WTC11 (cell line): ENCODE data around the gene KNSTRN. TPM values are rescaled to one million over a fixed set of nuclear protein-coding genes. Genes with fewer than 3 reads are reported as not detected.
A peak's percentile ranks its signal among the peaks of the same experiment; 100 is the strongest.

Experiments
- ATF2 ChIP-seq: sonication (generic); formaldehyde crosslinking; IDR thresholded peaks from 2 replicates; pipeline ENCODE4 v1.8.1; 2022; ENCODE audit warnings: low read depth, missing genetic modification reagents, borderline replicate concordance
- CREM ChIP-seq: sonication (generic); formaldehyde crosslinking; IDR thresholded peaks from 2 replicates; pipeline ENCODE4 v1.8.1; 2022; ENCODE audit warnings: mild to moderate bottlenecking, missing genetic modification reagents, moderate library complexity
- CTCF ChIP-seq: fragments of 200-600 bp; IDR thresholded peaks from 2 replicates; pipeline ENCODE4 v1.8.0; 2022; ENCODE audit warnings: antibody characterized with exemption
- EMX1 ChIP-seq: fragments of 250-450 bp; sonication (Bioruptor Pico); IDR thresholded peaks from 2 replicates; pipeline ENCODE4 v1.8.0; 2021; ENCODE audit warnings: mild to moderate bottlenecking
- ERG ChIP-seq: fragments of 250-450 bp; sonication (Bioruptor Pico); IDR thresholded peaks from 2 replicates; pipeline ENCODE4 v1.8.0; 2021; ENCODE audit warnings: mild to moderate bottlenecking
- GTF2I ChIP-seq: fragments of 250-450 bp; sonication (Bioruptor Pico); conservative IDR thresholded peaks from 2 replicates; pipeline ENCODE4 v1.4.0; 2021; ENCODE audit warnings: mild to moderate bottlenecking
- HMGXB4 ChIP-seq: sonication (generic); formaldehyde crosslinking; IDR thresholded peaks from 2 replicates; pipeline ENCODE4 v1.8.1; 2023; ENCODE audit warnings: mild to moderate bottlenecking, moderate library complexity, missing genetic modification reagents
- JUN ChIP-seq: sonication (generic); formaldehyde crosslinking; IDR thresholded peaks from 2 replicates; pipeline ENCODE4 v1.8.0; 2023; ENCODE audit warnings: mild to moderate bottlenecking, missing genetic modification reagents
- MLX ChIP-seq: sonication (generic); formaldehyde crosslinking; IDR thresholded peaks from 2 replicates; pipeline ENCODE4 v1.8.1; 2023; ENCODE audit warnings: mild to moderate bottlenecking, missing genetic modification reagents, moderate library complexity
- NFE2L1 ChIP-seq: sonication (generic); formaldehyde crosslinking; IDR thresholded peaks from 2 replicates; pipeline ENCODE4 v1.8.1; 2023; ENCODE audit warnings: missing genetic modification reagents
- NR3C1 ChIP-seq: sonication (generic); formaldehyde crosslinking; conservative IDR thresholded peaks from 2 replicates; pipeline ENCODE4 v1.8.1; 2023; ENCODE audit warnings: low read depth, mild to moderate bottlenecking, missing genetic modification reagents
- OVOL2 ChIP-seq: fragments of 250-450 bp; sonication (Bioruptor Pico); IDR thresholded peaks from 2 replicates; pipeline ENCODE4 v1.9.0; 2021; ENCODE audit warnings: mild to moderate bottlenecking, borderline replicate concordance
- PRRX2 ChIP-seq: fragments of 250-450 bp; sonication (Bioruptor Pico); IDR thresholded peaks from 2 replicates; pipeline ENCODE4 v1.8.0; 2021; ENCODE audit warnings: mild to moderate bottlenecking
- SOX15 ChIP-seq: fragments of 250-450 bp; sonication (Bioruptor Pico); IDR thresholded peaks from 2 replicates; pipeline ENCODE4 v1.9.0; 2021; ENCODE audit warnings: mild to moderate bottlenecking
- TCF7 ChIP-seq: sonication (generic); formaldehyde crosslinking; IDR thresholded peaks from 2 replicates; pipeline ENCODE4 v1.8.0; 2022; ENCODE audit warnings: mild to moderate bottlenecking, low read depth, missing genetic modification reagents, moderate library complexity
- TEAD1 ChIP-seq: sonication (generic); formaldehyde crosslinking; IDR thresholded peaks from 2 replicates; pipeline ENCODE4 v1.8.0; 2022; ENCODE audit warnings: mild to moderate bottlenecking, missing genetic modification reagents
- TP53 ChIP-seq: sonication (generic); formaldehyde crosslinking; IDR thresholded peaks from 2 replicates; pipeline ENCODE4 v1.8.1; 2023; ENCODE audit warnings: mild to moderate bottlenecking, missing genetic modification reagents
- ZNF121 ChIP-seq: sonication (generic); formaldehyde crosslinking; IDR thresholded peaks from 2 replicates; pipeline ENCODE4 v1.8.0; 2023; ENCODE audit warnings: missing genetic modification reagents
- ZNF219 ChIP-seq: sonication (generic); formaldehyde crosslinking; IDR thresholded peaks from 2 replicates; pipeline ENCODE4 v1.8.0; 2023; ENCODE audit warnings: missing genetic modification reagents, mild to moderate bottlenecking, borderline replicate concordance
- ZNF232 ChIP-seq: sonication (generic); formaldehyde crosslinking; IDR thresholded peaks from 2 replicates; pipeline ENCODE4 v1.8.0; 2022; ENCODE audit warnings: mild to moderate bottlenecking, missing genetic modification reagents
- ZNF281 ChIP-seq: sonication (generic); formaldehyde crosslinking; IDR thresholded peaks from 2 replicates; pipeline ENCODE4 v1.8.0; 2023; ENCODE audit warnings: mild to moderate bottlenecking, missing genetic modification reagents
- ZNF317 ChIP-seq: sonication (generic); formaldehyde crosslinking; IDR thresholded peaks from 2 replicates; pipeline ENCODE4 v1.8.1; 2023; ENCODE audit warnings: low read depth, mild to moderate bottlenecking, moderate library complexity, missing genetic modification reagents, borderline replicate concordance
- ZNF396 ChIP-seq: fragments of 250-450 bp; sonication (Bioruptor Pico); IDR thresholded peaks from 2 replicates; pipeline ENCODE4 v1.8.0; 2021; ENCODE audit warnings: mild to moderate bottlenecking, moderate library complexity, borderline replicate concordance
- total RNA-seq: library from RNA; stranded (reverse); gene quantifications from 3 replicates; pipeline ENCODE4 v1.2.3, GENCODE V29; 2021
- TF ChIP-seq, protein P1 (sequence below): sonication (generic); formaldehyde crosslinking; IDR thresholded peaks from 2 replicates; pipeline ENCODE4 v1.8.1; 2023; ENCODE audit warnings: mild to moderate bottlenecking, missing genetic modification reagents, moderate library complexity
- TF ChIP-seq, protein P2 (sequence below): sonication (generic); formaldehyde crosslinking; IDR thresholded peaks from 2 replicates; pipeline ENCODE4 v1.8.1; 2023; ENCODE audit warnings: mild to moderate bottlenecking, missing genetic modification reagents
- TF ChIP-seq, protein P3 (sequence below): sonication (generic); formaldehyde crosslinking; IDR thresholded peaks from 2 replicates; pipeline ENCODE4 v1.8.0; 2022; ENCODE audit warnings: mild to moderate bottlenecking, missing genetic modification reagents

Gene KNSTRN
- total RNA-seq, 1 experiment from 2014 or later, result 73.4 TPM

- peak; percentile 70 for TF ChIP-seq CTCF
- TF ChIP-seq ZNF281 (CRISPR knock-in tag), result no peak
- TF ChIP-seq GTF2I, result no peak
- TF ChIP-seq OVOL2 (CRISPR knock-in tag), result no peak
- TF ChIP-seq, protein P1, sequence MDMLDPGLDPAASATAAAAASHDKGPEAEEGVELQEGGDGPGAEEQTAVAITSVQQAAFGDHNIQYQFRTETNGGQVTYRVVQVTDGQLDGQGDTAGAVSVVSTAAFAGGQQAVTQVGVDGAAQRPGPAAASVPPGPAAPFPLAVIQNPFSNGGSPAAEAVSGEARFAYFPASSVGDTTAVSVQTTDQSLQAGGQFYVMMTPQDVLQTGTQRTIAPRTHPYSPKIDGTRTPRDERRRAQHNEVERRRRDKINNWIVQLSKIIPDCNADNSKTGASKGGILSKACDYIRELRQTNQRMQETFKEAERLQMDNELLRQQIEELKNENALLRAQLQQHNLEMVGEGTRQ (CRISPR knock-in tag), result no peak
- no peak for TF ChIP-seq ATF2 (CRISPR knock-in tag)
- TF ChIP-seq EMX1 (CRISPR knock-in tag), result 0 out of 2 replicates have a peak, but pooled peaks have one; percentile 35
- no peak for TF ChIP-seq ZNF121 (CRISPR knock-in tag)
- 0 out of 2 replicates have a peak, but pooled peaks have one; percentile 32 for TF ChIP-seq TCF7 (CRISPR knock-in tag)
- no peak for TF ChIP-seq ZNF219 (CRISPR knock-in tag)
- TF ChIP-seq ZNF396 (CRISPR knock-in tag), result no peak
- no peak for TF ChIP-seq JUN
- no peak; the same call in 1 of the 2 replicates for TF ChIP-seq TEAD1
- TF ChIP-seq, protein P2, sequence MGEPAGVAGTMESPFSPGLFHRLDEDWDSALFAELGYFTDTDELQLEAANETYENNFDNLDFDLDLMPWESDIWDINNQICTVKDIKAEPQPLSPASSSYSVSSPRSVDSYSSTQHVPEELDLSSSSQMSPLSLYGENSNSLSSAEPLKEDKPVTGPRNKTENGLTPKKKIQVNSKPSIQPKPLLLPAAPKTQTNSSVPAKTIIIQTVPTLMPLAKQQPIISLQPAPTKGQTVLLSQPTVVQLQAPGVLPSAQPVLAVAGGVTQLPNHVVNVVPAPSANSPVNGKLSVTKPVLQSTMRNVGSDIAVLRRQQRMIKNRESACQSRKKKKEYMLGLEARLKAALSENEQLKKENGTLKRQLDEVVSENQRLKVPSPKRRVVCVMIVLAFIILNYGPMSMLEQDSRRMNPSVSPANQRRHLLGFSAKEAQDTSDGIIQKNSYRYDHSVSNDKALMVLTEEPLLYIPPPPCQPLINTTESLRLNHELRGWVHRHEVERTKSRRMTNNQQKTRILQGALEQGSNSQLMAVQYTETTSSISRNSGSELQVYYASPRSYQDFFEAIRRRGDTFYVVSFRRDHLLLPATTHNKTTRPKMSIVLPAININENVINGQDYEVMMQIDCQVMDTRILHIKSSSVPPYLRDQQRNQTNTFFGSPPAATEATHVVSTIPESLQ (CRISPR knock-in tag), result no peak
- TF ChIP-seq ZNF317 (CRISPR knock-in tag), result no peak
- TF ChIP-seq NFE2L1 (CRISPR knock-in tag), result peak; percentile 55; the same call in 1 of the 2 replicates
- no peak for TF ChIP-seq SOX15 (CRISPR knock-in tag)
- no peak for TF ChIP-seq TP53 (CRISPR knock-in tag)
- 0 out of 2 replicates have a peak, but pooled peaks have one; percentile 62 for TF ChIP-seq CREM (CRISPR knock-in tag)
- TF ChIP-seq ZNF232, result no peak
- TF ChIP-seq MLX, result no peak
- no peak; the same call in 1 of the 2 replicates for TF ChIP-seq HMGXB4 (CRISPR knock-in tag)
- peak; percentile 26 for TF ChIP-seq PRRX2 (CRISPR knock-in tag)
- TF ChIP-seq, protein P3, sequence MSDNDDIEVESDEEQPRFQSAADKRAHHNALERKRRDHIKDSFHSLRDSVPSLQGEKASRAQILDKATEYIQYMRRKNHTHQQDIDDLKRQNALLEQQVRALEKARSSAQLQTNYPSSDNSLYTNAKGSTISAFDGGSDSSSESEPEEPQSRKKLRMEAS (CRISPR knock-in tag), result peak; percentile 78
- TF ChIP-seq NR3C1, result no peak
- TF ChIP-seq ERG (CRISPR knock-in tag), result 0 out of 2 replicates have a peak, but pooled peaks have one; percentile 42
These were observed 39.0 kb downstream of the KNSTRN start (continued) for GRCh38 chr15:40421246-40422157.
